SK-N-SH (cell line): ENCODE results near the gene MOCOS. TPM values are rescaled to one million over a fixed set of nuclear protein-coding genes. Genes with fewer than 3 reads are reported as not detected.

Experiments
- CTCF ChIA-PET: fragments of 300-600, 350-600 bp; formaldehyde crosslinking; extraction: SDS; loops from one replicate; lab custom pipeline; 2021; lab: Yijun Ruan, JAX
- POLR2A ChIA-PET: fragments of 350-600 bp; sonication (Branson Sonifier 250); formaldehyde crosslinking; extraction: SDS; loops from one replicate; lab custom pipeline; 2020; ENCODE audit warnings: antibody characterized with exemption, inconsistent platforms; lab: Yijun Ruan, JAX
- DNase-seq: peaks from one replicate; pipeline ENCODE4 v3.0.0; 2012
- H2AFZ ChIP-seq: fragments of 200-600 bp; sonication (generic); 2 replicates; pipeline ENCODE4 v1.8.1; 2016; ENCODE audit warnings: antibody characterized with exemption, mild to moderate bottlenecking, low read depth
- H3F3A ChIP-seq: fragments of 200-600 bp; sonication (generic); replicated peaks from 2 replicates; pipeline ENCODE3; 2016; ENCODE audit warnings: antibody characterized with exemption, mild to moderate bottlenecking; ENCODE audit not compliant: insufficient read depth
- H3K27ac ChIP-seq, 2 experiments: fragments of 200-500 bp in 1 of 2; fragments of 200-600 bp in 1 of 2; sonication (Bioruptor generic) in 1 of 2; sonication (generic), shearing (Covaris generic) in 1 of 2; 2 replicates each; pipeline versions ENCODE4 v1.5.1 to v1.6.1; 2014 to 2016; ENCODE audit warnings: low read depth in 2 of 2, inconsistent platforms in 1 of 2, low read length in 1 of 2, mild to moderate bottlenecking in 1 of 2, mixed read lengths in 1 of 2
- H3K27me3 ChIP-seq: fragments of 200-600 bp; sonication (generic), shearing (Covaris generic); 2 replicates; pipeline ENCODE4 v1.6.1; 2016; ENCODE audit warnings: mixed run types; ENCODE audit not compliant: insufficient read depth
- H3K36me3 ChIP-seq, 2 experiments: fragments of 200-500 bp in 1 of 2; fragments of 200-600 bp in 1 of 2; sonication (Bioruptor generic) in 1 of 2; sonication (generic) in 1 of 2; replicated peaks in 1 of 2; 2 replicates each; pipeline versions ENCODE3 to v1.5.1; 2014 to 2016; ENCODE audit warnings: low read length in 1 of 2, mild to moderate bottlenecking in 1 of 2; ENCODE audit not compliant: insufficient read depth in 2 of 2, control insufficient read depth in 1 of 2
- H3K4me1 ChIP-seq, 2 experiments: fragments of 200-500 bp in 1 of 2; fragments of 200-600 bp in 1 of 2; sonication (Bioruptor generic) in 1 of 2; sonication (generic), shearing (Covaris generic) in 1 of 2; 2 replicates each; pipeline versions ENCODE4 v1.5.1 to v1.6.1; 2014 to 2016; ENCODE audit warnings: low read depth in 1 of 2, low read length in 1 of 2, mixed run types in 1 of 2; ENCODE audit not compliant: insufficient read depth in 2 of 2, control insufficient read depth in 1 of 2
- H3K4me2 ChIP-seq: fragments of 200-600 bp; sonication (generic), shearing (Covaris generic); 2 replicates; pipeline ENCODE4 v1.6.1; 2017; ENCODE audit warnings: mixed run types
- H3K4me3 ChIP-seq, 2 experiments: fragments of 200-500 bp in 1 of 2; fragments of 200-600 bp in 1 of 2; sonication (Bioruptor generic) in 1 of 2; sonication (generic), shearing (Covaris generic) in 1 of 2; 2 replicates each; pipeline versions ENCODE4 v1.5.1 to v1.8.1; 2014 to 2016; ENCODE audit warnings: low read depth in 2 of 2, inconsistent platforms in 1 of 2, low read length in 1 of 2, mild to moderate bottlenecking in 1 of 2, mixed read lengths in 1 of 2, moderate library complexity in 1 of 2
- H3K79me2 ChIP-seq: fragments of 200-600 bp; sonication (generic); 2 replicates; pipeline ENCODE4 v1.8.1; 2017; ENCODE audit warnings: mild to moderate bottlenecking; ENCODE audit not compliant: insufficient read depth
- H3K9ac ChIP-seq: fragments of 200-600 bp; sonication (generic); 2 replicates; pipeline ENCODE4 v1.6.1; 2017; ENCODE audit warnings: mixed run types
- H3K9me2 ChIP-seq: fragments of 200-600 bp; sonication (generic); 2 replicates; pipeline ENCODE4 v1.6.1; 2017; ENCODE audit warnings: mixed run types
- H3K9me3 ChIP-seq: fragments of 200-600 bp; sonication (generic); 2 replicates; pipeline ENCODE4 v1.6.1; 2017; ENCODE audit warnings: mixed run types, mild to moderate bottlenecking, moderate library complexity
- H4K20me1 ChIP-seq: fragments of 200-600 bp; sonication (generic); 2 replicates; pipeline ENCODE4 v1.6.1; 2017; ENCODE audit warnings: mild to moderate bottlenecking, mixed run types; ENCODE audit not compliant: insufficient read depth
- CHD2 ChIP-seq: fragments of 150-350 bp; IDR thresholded peaks from 2 replicates; pipeline ENCODE4 v1.6.1; 2018; ENCODE audit warnings: low read length; ENCODE audit not compliant: partially characterized antibody
- ELF1 ChIP-seq: IDR thresholded peaks from 2 replicates; pipeline ENCODE4 v1.4.0; 2012
- EZH2phosphoT487 ChIP-seq: fragments of 200-600 bp; sonication (generic); IDR thresholded peaks from 2 replicates; pipeline ENCODE4 v1.6.1; 2017; ENCODE audit warnings: low read depth, mixed run types, mild to moderate bottlenecking, antibody characterized with exemption, moderate library complexity, borderline replicate concordance
- IRF3 ChIP-seq: fragments of 150-350 bp; IDR thresholded peaks from 2 replicates; pipeline ENCODE4 v1.6.1; 2016; ENCODE audit warnings: mild to moderate bottlenecking, low read depth, low read length
- MAX ChIP-seq: IDR thresholded peaks from 2 replicates; pipeline ENCODE4 v1.4.0; 2012; ENCODE audit warnings: low read depth
- MEF2A ChIP-seq: IDR thresholded peaks from 2 replicates; pipeline ENCODE4 v1.4.0; 2012; ENCODE audit warnings: low read depth, borderline replicate concordance
- MXI1 ChIP-seq: IDR thresholded peaks from 2 replicates; pipeline ENCODE4 v1.6.1; 2012; ENCODE audit warnings: mild to moderate bottlenecking, low read depth, low read length, improper control_type of control experiment
- NRF1 ChIP-seq: IDR thresholded peaks from 2 replicates; pipeline ENCODE4 v1.6.1; 2012; ENCODE audit warnings: low read depth, mild to moderate bottlenecking, low read length
- POLR2AphosphoS5 ChIP-seq: IDR thresholded peaks from 2 replicates; pipeline ENCODE4 v1.6.1; 2012; ENCODE audit warnings: low read depth, low read length
- RAD21 ChIP-seq: IDR thresholded peaks from 2 replicates; pipeline ENCODE4 v1.6.1; 2012; ENCODE audit warnings: mild to moderate bottlenecking, low read length
- REST ChIP-seq: IDR thresholded peaks from 2 replicates; pipeline ENCODE4 v1.6.1; 2012; ENCODE audit warnings: mild to moderate bottlenecking, low read depth, low read length, moderate library complexity
- SIN3A ChIP-seq: IDR thresholded peaks from 2 replicates; pipeline ENCODE4 v1.6.1; 2012; ENCODE audit warnings: low read depth, mild to moderate bottlenecking, low read length, moderate library complexity, borderline replicate concordance
- SMC3 ChIP-seq: IDR thresholded peaks from 2 replicates; pipeline ENCODE4 v1.6.1; 2012; ENCODE audit warnings: low read depth, low read length, improper control_type of control experiment
- WGBS: methylation state at CpG from one replicate; pipeline ENCODE4 v1.1.6; 2017; ENCODE audit warnings: low lambda C conversion rate; 5-methylcytosine and 5-hydroxymethylcytosine counted together
- polyA plus RNA-seq, 3 experiments: library from polyadenylated mRNA; depleted of rRNA; stranded (reverse); fragments of >200 nt; gene quantifications; 2 replicates each; pipeline ENCODE4 v1.2.3, GENCODE V29; 2012
- TF ChIP-seq, protein P1 (sequence below): IDR thresholded peaks from 2 replicates; pipeline ENCODE4 v1.4.0; 2012; ENCODE audit warnings: low read depth, borderline replicate concordance
- TF ChIP-seq, protein P2 (sequence below): fragments of 200-600 bp; sonication (generic); IDR thresholded peaks from 2 replicates; pipeline ENCODE4 v1.6.1; 2017; ENCODE audit warnings: antibody characterized with exemption, mild to moderate bottlenecking, moderate library complexity
- TF ChIP-seq, protein P3 (sequence below): fragments of 150-350 bp; IDR thresholded peaks from 2 replicates; pipeline ENCODE4 v1.6.1; 2017; ENCODE audit warnings: antibody characterized with exemption, low read length, low read depth, borderline replicate concordance

Gene MOCOS
- polyA plus RNA-seq, 1 of the 3 experiments (the other 2 are of a cell fraction), result 1.2 TPM

DNA sequence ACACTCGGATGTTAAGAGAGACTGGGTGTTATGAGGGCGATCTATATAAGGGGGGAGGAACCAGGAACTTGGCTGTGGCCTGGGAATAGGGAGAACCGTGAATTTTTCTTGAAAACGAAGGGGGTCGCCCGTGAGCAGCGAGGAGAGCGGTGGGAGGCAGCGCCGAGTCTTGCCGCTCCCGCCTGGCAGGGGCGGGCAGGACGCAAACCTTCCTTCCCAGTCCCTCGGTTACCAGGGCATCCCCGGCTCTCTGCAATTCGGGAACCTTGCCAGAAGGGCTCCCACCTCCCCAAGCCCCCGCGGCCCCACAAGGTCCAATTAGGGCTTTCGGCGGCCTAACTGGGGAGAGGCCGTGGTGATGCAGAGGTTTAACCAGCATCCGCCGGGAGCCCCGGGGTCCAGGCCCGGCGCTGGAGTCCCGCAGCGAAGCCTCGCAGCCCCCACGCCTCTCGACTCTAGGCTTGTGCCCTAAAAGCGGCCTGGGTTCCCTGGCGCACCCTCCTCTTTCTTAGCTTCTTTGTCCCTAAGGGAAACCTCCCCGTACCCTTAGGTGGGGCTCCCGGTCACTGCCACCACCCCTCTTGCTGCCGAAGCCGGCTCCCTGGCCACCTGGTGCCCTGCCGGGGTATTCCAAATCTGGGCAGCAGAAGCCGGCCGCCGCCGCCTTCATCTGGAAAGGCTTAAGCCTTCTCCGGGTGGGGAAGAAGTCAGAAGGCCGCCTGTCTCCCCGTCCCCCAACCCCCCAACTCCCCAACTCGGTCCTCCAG lies 109.5 kb downstream of the MOCOS start:
- POLR2A ChIA-PET, result interaction anchor here (0.6 to 2.8 kb wide), 4 partner anchors 12 to 276 kb away, joined by 3 to 13 read pairs (median 4); no protein-coding TSS in a partner anchor
- DNase-seq, result peak; percentile 86

More for the DNA sequence above, 109.5 kb downstream of the MOCOS start:
- H3K4me2 ChIP-seq, result peak overlapping the region; percentile 84
- peak overlapping the region; percentile 85 for H2AFZ ChIP-seq
- CTCF ChIA-PET, result interaction anchor here (0.7 to 4.3 kb wide), 24 partner anchors 9 to 431 kb away, joined by 3 to 24 read pairs (median 4); no protein-coding TSS in a partner anchor
- no peaks in the 10 kb centered on the region for H3F3A ChIP-seq
- H3K9ac ChIP-seq, result peak overlapping the region; percentile 68; the same call in 1 of the 2 replicates
- peak overlapping the region; percentile 63 to 79 for H3K4me3 ChIP-seq
- peaks cover 6% of the 10 kb centered on the region; the same call in 1 of the 2 replicates for H3K27me3 ChIP-seq
- H3K27ac ChIP-seq, result peak overlapping the region; percentile 57 to 89
- H3K79me2 ChIP-seq, result peaks cover 7% of the 10 kb centered on the region; the same call in 1 of the 2 replicates
- no peaks in the 10 kb centered on the region; the same call in 1 of the 2 replicates for H3K9me3 ChIP-seq
- under 1% methylated on average over 35 of the region's 47 CpGs for WGBS
- H3K9me2 ChIP-seq, result no peaks in the 10 kb centered on the region
- H3K36me3 ChIP-seq, result no peaks in the 10 kb centered on the region
- H3K4me1 ChIP-seq, result peaks cover 0 to 10% of the 10 kb centered on the region in 2 experiments; a peak in 2 of 4 replicates
- TF ChIP-seq, protein P1, sequence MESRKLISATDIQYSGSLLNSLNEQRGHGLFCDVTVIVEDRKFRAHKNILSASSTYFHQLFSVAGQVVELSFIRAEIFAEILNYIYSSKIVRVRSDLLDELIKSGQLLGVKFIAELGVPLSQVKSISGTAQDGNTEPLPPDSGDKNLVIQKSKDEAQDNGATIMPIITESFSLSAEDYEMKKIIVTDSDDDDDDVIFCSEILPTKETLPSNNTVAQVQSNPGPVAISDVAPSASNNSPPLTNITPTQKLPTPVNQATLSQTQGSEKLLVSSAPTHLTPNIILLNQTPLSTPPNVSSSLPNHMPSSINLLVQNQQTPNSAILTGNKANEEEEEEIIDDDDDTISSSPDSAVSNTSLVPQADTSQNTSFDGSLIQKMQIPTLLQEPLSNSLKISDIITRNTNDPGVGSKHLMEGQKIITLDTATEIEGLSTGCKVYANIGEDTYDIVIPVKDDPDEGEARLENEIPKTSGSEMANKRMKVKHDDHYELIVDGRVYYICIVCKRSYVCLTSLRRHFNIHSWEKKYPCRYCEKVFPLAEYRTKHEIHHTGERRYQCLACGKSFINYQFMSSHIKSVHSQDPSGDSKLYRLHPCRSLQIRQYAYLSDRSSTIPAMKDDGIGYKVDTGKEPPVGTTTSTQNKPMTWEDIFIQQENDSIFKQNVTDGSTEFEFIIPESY, result no peak
- TF ChIP-seq NRF1, result no peak
- TF ChIP-seq RAD21, result peak; percentile 82
- TF ChIP-seq EZH2phosphoT487, result no peak
- peak; percentile 29; the same call in 1 of the 2 replicates for TF ChIP-seq ELF1
- no peak for TF ChIP-seq POLR2AphosphoS5
- TF ChIP-seq IRF3, result no peak
- TF ChIP-seq MAX, result no peak
- TF ChIP-seq SMC3, result peak; percentile 83
- no peak for TF ChIP-seq REST
- TF ChIP-seq, protein P2, sequence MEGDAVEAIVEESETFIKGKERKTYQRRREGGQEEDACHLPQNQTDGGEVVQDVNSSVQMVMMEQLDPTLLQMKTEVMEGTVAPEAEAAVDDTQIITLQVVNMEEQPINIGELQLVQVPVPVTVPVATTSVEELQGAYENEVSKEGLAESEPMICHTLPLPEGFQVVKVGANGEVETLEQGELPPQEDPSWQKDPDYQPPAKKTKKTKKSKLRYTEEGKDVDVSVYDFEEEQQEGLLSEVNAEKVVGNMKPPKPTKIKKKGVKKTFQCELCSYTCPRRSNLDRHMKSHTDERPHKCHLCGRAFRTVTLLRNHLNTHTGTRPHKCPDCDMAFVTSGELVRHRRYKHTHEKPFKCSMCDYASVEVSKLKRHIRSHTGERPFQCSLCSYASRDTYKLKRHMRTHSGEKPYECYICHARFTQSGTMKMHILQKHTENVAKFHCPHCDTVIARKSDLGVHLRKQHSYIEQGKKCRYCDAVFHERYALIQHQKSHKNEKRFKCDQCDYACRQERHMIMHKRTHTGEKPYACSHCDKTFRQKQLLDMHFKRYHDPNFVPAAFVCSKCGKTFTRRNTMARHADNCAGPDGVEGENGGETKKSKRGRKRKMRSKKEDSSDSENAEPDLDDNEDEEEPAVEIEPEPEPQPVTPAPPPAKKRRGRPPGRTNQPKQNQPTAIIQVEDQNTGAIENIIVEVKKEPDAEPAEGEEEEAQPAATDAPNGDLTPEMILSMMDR, result peak; percentile 64
- TF ChIP-seq MEF2A, result no peak
- peak; percentile 11 for TF ChIP-seq CHD2
- TF ChIP-seq MXI1, result peak; percentile 42; the same call in 1 of the 2 replicates
- TF ChIP-seq, protein P3, sequence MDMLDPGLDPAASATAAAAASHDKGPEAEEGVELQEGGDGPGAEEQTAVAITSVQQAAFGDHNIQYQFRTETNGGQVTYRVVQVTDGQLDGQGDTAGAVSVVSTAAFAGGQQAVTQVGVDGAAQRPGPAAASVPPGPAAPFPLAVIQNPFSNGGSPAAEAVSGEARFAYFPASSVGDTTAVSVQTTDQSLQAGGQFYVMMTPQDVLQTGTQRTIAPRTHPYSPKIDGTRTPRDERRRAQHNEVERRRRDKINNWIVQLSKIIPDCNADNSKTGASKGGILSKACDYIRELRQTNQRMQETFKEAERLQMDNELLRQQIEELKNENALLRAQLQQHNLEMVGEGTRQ, result no peak
- no peak for TF ChIP-seq SIN3A
- no peaks in the 10 kb centered on the region for H4K20me1 ChIP-seq
